HepG2 (cell line): Measurements from ENCODE around the gene MGMT. TPM values are rescaled to one million over a fixed set of nuclear protein-coding genes. Genes with fewer than 3 reads are reported as not detected.
A peak's percentile ranks its signal among the peaks of the same experiment; 100 is the strongest.

ENCODE experiments used
- ATF1 ChIP-seq: IDR thresholded peaks from 2 replicates; pipeline ENCODE4 v1.6.1; 2016; ENCODE audit warnings: mild to moderate bottlenecking, control low read depth
- CAMTA2 ChIP-seq: sonication (generic); formaldehyde crosslinking; IDR thresholded peaks from 2 replicates; pipeline ENCODE4 v1.4.0; 2020; ENCODE audit warnings: mild to moderate bottlenecking, missing genetic modification reagents, borderline replicate concordance
- HNF4A ChIP-seq: sonication (generic); formaldehyde crosslinking; IDR thresholded peaks from 2 replicates; pipeline ENCODE4 v1.4.0; 2020; ENCODE audit warnings: missing genetic modification reagents
- HNF4G ChIP-seq, 2 experiments: sonication (generic) in 1 of 2; formaldehyde crosslinking in 1 of 2; IDR thresholded peaks; 2 replicates each; pipeline versions ENCODE4 v1.4.0 to v1.6.1; 2011 to 2020; ENCODE audit warnings: borderline replicate concordance in 2 of 2, low read depth in 2 of 2, mild to moderate bottlenecking in 2 of 2, low read length in 1 of 2, missing genetic modification reagents in 1 of 2, moderate library complexity in 1 of 2
- POLR2A ChIP-seq, 2 experiments: IDR thresholded peaks; 2 replicates each; pipeline ENCODE4 v1.6.1; 2011; ENCODE audit warnings: low read depth in 2 of 2, low read length in 2 of 2, mild to moderate bottlenecking in 1 of 2, moderate library complexity in 1 of 2; ENCODE audit not compliant: insufficient read depth in 1 of 2
- RARA ChIP-seq: IDR thresholded peaks from 2 replicates; pipeline ENCODE4 v1.6.1; 2016; ENCODE audit warnings: missing genetic modification reagents, missing compliant biosample characterization
- SALL1 ChIP-seq: sonication (generic); formaldehyde crosslinking; IDR thresholded peaks from 2 replicates; pipeline ENCODE4 v1.8.0; 2022; ENCODE audit warnings: mild to moderate bottlenecking, missing genetic modification reagents
- SIX1 ChIP-seq: sonication (generic); formaldehyde crosslinking; IDR thresholded peaks from 2 replicates; pipeline ENCODE4 v1.4.0; 2020; ENCODE audit warnings: missing genetic modification reagents, borderline replicate concordance
- SP1 ChIP-seq, 2 experiments: fragments of 450-650 bp in 1 of 2; sonication (generic) in 1 of 2; formaldehyde crosslinking in 1 of 2; IDR thresholded peaks; 2 replicates each; pipeline versions ENCODE4 v1.4.0 to v1.6.1; 2016 to 2020; ENCODE audit warnings: missing genetic modification reagents in 1 of 2
- SPEN ChIP-seq: sonication (generic); formaldehyde crosslinking; IDR thresholded peaks from 2 replicates; pipeline ENCODE4 v1.5.1; 2020; ENCODE audit warnings: low read depth, mild to moderate bottlenecking, missing genetic modification reagents
- ZNF331 ChIP-seq: sonication (generic); formaldehyde crosslinking; IDR thresholded peaks from 2 replicates; pipeline ENCODE4 v1.4.0; 2020; ENCODE audit warnings: missing genetic modification reagents
- ZNF883 ChIP-seq: sonication (generic); formaldehyde crosslinking; IDR thresholded peaks from 2 replicates; pipeline ENCODE4 v1.5.1; 2020; ENCODE audit warnings: mild to moderate bottlenecking, missing genetic modification reagents; ENCODE audit errors: not compliant biosample characterization
- polyA plus RNA-seq, 8 experiments: library from polyadenylated mRNA; depleted of rRNA in 3 of 8; stranded (reverse) in 7 of 8; unstranded in 1 of 8; fragments of >200 nt; fragmentation: Illumina TruSeq in 4 of 8; extraction: Trizol in 4 of 8; gene quantifications; 2 replicates each; pipeline versions ENCODE4 v1.2.1 to v1.2.3, GENCODE V29; 2011 to 2016; ENCODE audit warnings: low read depth in 4 of 8, missing spikeins in 1 of 8, mixed read lengths in 1 of 8; ENCODE audit not compliant: insufficient read depth in 1 of 8
- total RNA-seq, 5 experiments: library from RNA; depleted of rRNA; stranded (reverse); fragments of >200 nt; fragmentation: Illumina TruSeq; extraction: Trizol; gene quantifications; 2 replicates each; pipeline ENCODE4 v1.2.3, GENCODE V29; 2016; ENCODE audit warnings: low read depth in 1 of 5
- TF ChIP-seq, protein P1 (sequence below): sonication (generic); formaldehyde crosslinking; IDR thresholded peaks from 2 replicates; pipeline ENCODE4 v1.5.0; 2020; ENCODE audit warnings: mild to moderate bottlenecking, missing genetic modification reagents
- TF ChIP-seq, protein P2 (sequence below): sonication (generic); formaldehyde crosslinking; IDR thresholded peaks from 2 replicates; pipeline ENCODE4 v1.4.0; 2020; ENCODE audit warnings: missing genetic modification reagents; ENCODE audit errors: not compliant biosample characterization
- TF ChIP-seq, protein P3 (sequence below): sonication (generic); formaldehyde crosslinking; IDR thresholded peaks from 2 replicates; pipeline ENCODE4 v1.5.0; 2020; ENCODE audit warnings: mild to moderate bottlenecking, missing genetic modification reagents
- TF ChIP-seq, protein P4 (sequence below): sonication (generic); formaldehyde crosslinking; IDR thresholded peaks from 2 replicates; pipeline ENCODE4 v1.5.0; 2020; ENCODE audit warnings: mild to moderate bottlenecking, missing genetic modification reagents, borderline replicate concordance

Gene MGMT
- total and polyA plus RNA-seq, 2 of the 13 experiments (the other 11 are each of a cell fraction or from before 2014, with no cell fraction given) = 12.0 to 19.5 TPM

DNA sequence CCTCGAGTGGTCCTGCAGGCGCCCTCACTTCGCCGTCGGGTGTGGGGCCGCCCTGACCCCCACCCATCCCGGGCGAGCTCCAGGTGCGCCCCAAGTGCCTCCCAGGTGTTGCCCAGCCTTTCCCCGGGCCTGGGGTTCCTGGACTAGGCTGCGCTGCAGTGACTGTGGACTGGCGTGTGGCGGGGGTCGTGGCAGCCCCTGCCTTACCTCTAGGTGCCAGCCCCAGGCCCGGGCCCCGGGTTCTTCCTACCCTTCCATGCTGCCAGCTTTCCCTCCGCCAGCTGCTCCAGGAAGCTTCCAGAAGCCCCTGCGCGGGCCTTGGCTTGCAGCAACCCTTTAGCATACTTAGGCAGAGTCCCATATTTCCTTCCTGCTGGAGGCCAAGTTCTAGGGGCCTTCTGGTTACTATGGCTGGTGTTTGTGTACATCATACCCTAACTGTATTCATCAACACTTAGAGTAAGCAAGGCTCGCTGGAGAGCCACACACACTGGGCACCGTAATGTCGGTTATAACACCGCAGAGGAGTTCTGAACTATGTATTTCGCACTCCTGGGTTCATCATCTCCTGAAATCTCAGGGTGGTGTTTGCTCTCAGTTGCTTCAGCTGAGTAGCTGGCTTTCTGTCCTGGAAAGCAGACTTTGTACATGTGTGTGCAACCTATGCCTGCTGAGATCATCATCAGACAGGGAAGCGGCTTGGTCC, 471 bp downstream of the MGMT start (continued):
- TF ChIP-seq, protein P1, sequence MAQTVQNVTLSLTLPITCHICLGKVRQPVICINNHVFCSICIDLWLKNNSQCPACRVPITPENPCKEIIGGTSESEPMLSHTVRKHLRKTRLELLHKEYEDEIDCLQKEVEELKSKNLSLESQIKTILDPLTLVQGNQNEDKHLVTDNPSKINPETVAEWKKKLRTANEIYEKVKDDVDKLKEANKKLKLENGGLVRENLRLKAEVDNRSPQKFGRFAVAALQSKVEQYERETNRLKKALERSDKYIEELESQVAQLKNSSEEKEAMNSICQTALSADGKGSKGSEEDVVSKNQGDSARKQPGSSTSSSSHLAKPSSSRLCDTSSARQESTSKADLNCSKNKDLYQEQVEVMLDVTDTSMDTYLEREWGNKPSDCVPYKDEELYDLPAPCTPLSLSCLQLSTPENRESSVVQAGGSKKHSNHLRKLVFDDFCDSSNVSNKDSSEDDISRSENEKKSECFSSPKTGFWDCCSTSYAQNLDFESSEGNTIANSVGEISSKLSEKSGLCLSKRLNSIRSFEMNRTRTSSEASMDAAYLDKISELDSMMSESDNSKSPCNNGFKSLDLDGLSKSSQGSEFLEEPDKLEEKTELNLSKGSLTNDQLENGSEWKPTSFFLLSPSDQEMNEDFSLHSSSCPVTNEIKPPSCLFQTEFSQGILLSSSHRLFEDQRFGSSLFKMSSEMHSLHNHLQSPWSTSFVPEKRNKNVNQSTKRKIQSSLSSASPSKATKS (CRISPR knock-in tag) = no peak
- TF ChIP-seq SP1 (IDR thresholded peaks at IDR 0.05) (no peak), SP1 (CRISPR knock-in tag; IDR thresholded peaks at IDR 0.05) (no peak), HNF4A (CRISPR knock-in tag) (peak; percentile 83), CAMTA2 (CRISPR knock-in tag) (no peak), SIX1 (CRISPR knock-in tag) (no peak), POLR2A (IDR thresholded peaks at IDR 0.05; ENCODE audit: insufficient read depth in 1 of 2, low read depth in 2 of 2, low read length in 2 of 2) (peak in 1 of 2 experiments; percentile 43; a peak in 3 of 4 replicates), ZNF331 (peak; percentile 63; the same call in 1 of the 2 replicates), ATF1 (CRISPR knock-in tag) (peak; percentile 31; the same call in 1 of the 2 replicates), ZNF883 (CRISPR knock-in tag) (no peak), HNF4G (IDR thresholded peaks at IDR 0.05; ENCODE audit: borderline replicate concordance, low read depth, low read length) (peak; percentile 43; the same call in 1 of the 2 replicates), HNF4G (CRISPR knock-in tag; IDR thresholded peaks at IDR 0.05; ENCODE audit: borderline replicate concordance, low read depth) (no peak), SPEN (CRISPR knock-in tag) (0 out of 2 replicates have a peak, but pooled peaks have one; percentile 6), SALL1 (CRISPR knock-in tag) (peak; percentile 29; the same call in 1 of the 2 replicates), RARA (CRISPR knock-in tag) (0 out of 2 replicates have a peak, but pooled peaks have one; percentile 8)
- TF ChIP-seq, protein P2, sequence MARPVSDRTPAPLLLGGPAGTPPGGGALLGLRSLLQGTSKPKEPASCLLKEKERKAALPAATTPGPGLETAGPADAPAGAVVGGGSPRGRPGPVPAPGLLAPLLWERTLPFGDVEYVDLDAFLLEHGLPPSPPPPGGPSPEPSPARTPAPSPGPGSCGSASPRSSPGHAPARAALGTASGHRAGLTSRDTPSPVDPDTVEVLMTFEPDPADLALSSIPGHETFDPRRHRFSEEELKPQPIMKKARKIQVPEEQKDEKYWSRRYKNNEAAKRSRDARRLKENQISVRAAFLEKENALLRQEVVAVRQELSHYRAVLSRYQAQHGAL = no peak
- TF ChIP-seq, protein P3, sequence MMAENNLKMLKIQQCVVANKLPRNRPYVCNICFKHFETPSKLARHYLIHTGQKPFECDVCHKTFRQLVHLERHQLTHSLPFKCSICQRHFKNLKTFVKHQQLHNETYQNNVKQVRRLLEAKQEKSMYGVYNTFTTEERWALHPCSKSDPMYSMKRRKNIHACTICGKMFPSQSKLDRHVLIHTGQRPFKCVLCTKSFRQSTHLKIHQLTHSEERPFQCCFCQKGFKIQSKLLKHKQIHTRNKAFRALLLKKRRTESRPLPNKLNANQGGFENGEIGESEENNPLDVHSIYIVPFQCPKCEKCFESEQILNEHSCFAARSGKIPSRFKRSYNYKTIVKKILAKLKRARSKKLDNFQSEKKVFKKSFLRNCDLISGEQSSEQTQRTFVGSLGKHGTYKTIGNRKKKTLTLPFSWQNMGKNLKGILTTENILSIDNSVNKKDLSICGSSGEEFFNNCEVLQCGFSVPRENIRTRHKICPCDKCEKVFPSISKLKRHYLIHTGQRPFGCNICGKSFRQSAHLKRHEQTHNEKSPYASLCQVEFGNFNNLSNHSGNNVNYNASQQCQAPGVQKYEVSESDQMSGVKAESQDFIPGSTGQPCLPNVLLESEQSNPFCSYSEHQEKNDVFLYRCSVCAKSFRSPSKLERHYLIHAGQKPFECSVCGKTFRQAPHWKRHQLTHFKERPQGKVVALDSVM (CRISPR knock-in tag) = 0 out of 2 replicates have a peak, but pooled peaks have one; percentile 16
- TF ChIP-seq, protein P4, sequence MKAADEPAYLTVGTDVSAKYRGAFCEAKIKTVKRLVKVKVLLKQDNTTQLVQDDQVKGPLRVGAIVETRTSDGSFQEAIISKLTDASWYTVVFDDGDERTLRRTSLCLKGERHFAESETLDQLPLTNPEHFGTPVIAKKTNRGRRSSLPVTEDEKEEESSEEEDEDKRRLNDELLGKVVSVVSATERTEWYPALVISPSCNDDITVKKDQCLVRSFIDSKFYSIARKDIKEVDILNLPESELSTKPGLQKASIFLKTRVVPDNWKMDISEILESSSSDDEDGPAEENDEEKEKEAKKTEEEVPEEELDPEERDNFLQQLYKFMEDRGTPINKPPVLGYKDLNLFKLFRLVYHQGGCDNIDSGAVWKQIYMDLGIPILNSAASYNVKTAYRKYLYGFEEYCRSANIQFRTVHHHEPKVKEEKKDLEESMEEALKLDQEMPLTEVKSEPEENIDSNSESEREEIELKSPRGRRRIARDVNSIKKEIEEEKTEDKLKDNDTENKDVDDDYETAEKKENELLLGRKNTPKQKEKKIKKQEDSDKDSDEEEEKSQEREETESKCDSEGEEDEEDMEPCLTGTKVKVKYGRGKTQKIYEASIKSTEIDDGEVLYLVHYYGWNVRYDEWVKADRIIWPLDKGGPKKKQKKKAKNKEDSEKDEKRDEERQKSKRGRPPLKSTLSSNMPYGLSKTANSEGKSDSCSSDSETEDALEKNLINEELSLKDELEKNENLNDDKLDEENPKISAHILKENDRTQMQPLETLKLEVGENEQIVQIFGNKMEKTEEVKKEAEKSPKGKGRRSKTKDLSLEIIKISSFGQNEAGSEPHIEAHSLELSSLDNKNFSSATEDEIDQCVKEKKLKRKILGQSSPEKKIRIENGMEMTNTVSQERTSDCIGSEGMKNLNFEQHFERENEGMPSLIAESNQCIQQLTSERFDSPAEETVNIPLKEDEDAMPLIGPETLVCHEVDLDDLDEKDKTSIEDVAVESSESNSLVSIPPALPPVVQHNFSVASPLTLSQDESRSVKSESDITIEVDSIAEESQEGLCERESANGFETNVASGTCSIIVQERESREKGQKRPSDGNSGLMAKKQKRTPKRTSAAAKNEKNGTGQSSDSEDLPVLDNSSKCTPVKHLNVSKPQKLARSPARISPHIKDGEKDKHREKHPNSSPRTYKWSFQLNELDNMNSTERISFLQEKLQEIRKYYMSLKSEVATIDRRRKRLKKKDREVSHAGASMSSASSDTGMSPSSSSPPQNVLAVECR (CRISPR knock-in tag) = peak; percentile 32; the same call in 1 of the 2 replicates
